ENCODE measurements around the gene MATN4. TPM values are rescaled to one million over a fixed set of nuclear protein-coding genes. Genes with fewer than 3 reads are reported as not detected.

Gene MATN4
- total RNA-seq, 4 donors from 2014 or later: 0.25 to 1.5 (median 0.94) TPM; not detected in 1

- WGBS: 84% methylated on average over 2 of the region's 2 CpGs
- H3K27me3 ChIP-seq: no peaks in the 10 kb centered on the region
Measured at GRCh38 chr20:45292343-45292742, 15.8 kb downstream of the MATN4 start.

GRCh38 chr20:45291526-45291925 lies 16.6 kb downstream of the MATN4 start:
- Histone ChIP-seq H3K27ac (no peak overlapping the region), H3K36me3 (no peaks in the 10 kb centered on the region), H3K9me3 (no peaks in the 10 kb centered on the region), H3K4me3 (no peak overlapping the region), H3K4me1 (peaks cover 24% of the 10 kb centered on the region), H3K27me3 (no peaks in the 10 kb centered on the region)
- WGBS: 88% methylated on average over 9 of the region's 9 CpGs
- DNase-seq (ENCODE audit: low spot score in 2 of 2): no peak
- TF ChIP-seq EP300 (IDR thresholded peaks at IDR 0.05) (no peak), POLR2A (IDR thresholded peaks at IDR 0.05) (no peak), POLR2AphosphoS5 (IDR thresholded peaks at IDR 0.05) (no peak)
- TF ChIP-seq, protein P1, sequence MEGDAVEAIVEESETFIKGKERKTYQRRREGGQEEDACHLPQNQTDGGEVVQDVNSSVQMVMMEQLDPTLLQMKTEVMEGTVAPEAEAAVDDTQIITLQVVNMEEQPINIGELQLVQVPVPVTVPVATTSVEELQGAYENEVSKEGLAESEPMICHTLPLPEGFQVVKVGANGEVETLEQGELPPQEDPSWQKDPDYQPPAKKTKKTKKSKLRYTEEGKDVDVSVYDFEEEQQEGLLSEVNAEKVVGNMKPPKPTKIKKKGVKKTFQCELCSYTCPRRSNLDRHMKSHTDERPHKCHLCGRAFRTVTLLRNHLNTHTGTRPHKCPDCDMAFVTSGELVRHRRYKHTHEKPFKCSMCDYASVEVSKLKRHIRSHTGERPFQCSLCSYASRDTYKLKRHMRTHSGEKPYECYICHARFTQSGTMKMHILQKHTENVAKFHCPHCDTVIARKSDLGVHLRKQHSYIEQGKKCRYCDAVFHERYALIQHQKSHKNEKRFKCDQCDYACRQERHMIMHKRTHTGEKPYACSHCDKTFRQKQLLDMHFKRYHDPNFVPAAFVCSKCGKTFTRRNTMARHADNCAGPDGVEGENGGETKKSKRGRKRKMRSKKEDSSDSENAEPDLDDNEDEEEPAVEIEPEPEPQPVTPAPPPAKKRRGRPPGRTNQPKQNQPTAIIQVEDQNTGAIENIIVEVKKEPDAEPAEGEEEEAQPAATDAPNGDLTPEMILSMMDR (IDR thresholded peaks at IDR 0.05): no peak

More at GRCh38 chr20:45292343-45292742, 15.8 kb downstream of the MATN4 start:
- H3K36me3 ChIP-seq: no peaks in the 10 kb centered on the region
- TF ChIP-seq POLR2A (IDR thresholded peaks at IDR 0.05) (no peak), EP300 (IDR thresholded peaks at IDR 0.05) (no peak), POLR2AphosphoS5 (IDR thresholded peaks at IDR 0.05) (no peak)
- TF ChIP-seq, protein P1 (IDR thresholded peaks at IDR 0.05): no peak
- DNase-seq (ENCODE audit: low spot score in 2 of 2): no peak
- no peak overlapping the region for H3K4me3 ChIP-seq
- peaks cover 24% of the 10 kb centered on the region for H3K4me1 ChIP-seq
- no peak overlapping the region for H3K27ac ChIP-seq
- H3K9me3 ChIP-seq: no peaks in the 10 kb centered on the region

- Histone ChIP-seq H3K36me3 (no peaks in the 10 kb centered on the region), H3K27ac (no peak overlapping the region), H3K4me3 (no peak overlapping the region), H3K27me3 (no peaks in the 10 kb centered on the region), H3K4me1 (peaks cover 29% of the 10 kb centered on the region), H3K9me3 (no peaks in the 10 kb centered on the region)
- no peak for TF ChIP-seq POLR2AphosphoS5 (IDR thresholded peaks at IDR 0.05)
- no peak for TF ChIP-seq POLR2A (IDR thresholded peaks at IDR 0.05)
- TF ChIP-seq, protein P1 (IDR thresholded peaks at IDR 0.05): peak; percentile 72 to 80
- DNase-seq (ENCODE audit: low spot score in 2 of 2): peak; percentile 87 to 88
- WGBS: 19% methylated on average over 8 of the region's 8 CpGs
Measured at GRCh38 chr20:45290677-45291355, 17.3 kb downstream of the MATN4 start.

- DNase-seq (ENCODE audit: low spot score in 2 of 2): peak in 1 of 2 donors; percentile 58
- H3K4me1 ChIP-seq: peaks cover 31% of the 10 kb centered on the region
- no peaks in the 10 kb centered on the region for H3K9me3 ChIP-seq
- WGBS: 74% methylated on average over 13 of the region's 13 CpGs
- TF ChIP-seq EP300 (IDR thresholded peaks at IDR 0.05) (no peak), POLR2A (IDR thresholded peaks at IDR 0.05) (no peak), POLR2AphosphoS5 (IDR thresholded peaks at IDR 0.05) (no peak)
- TF ChIP-seq, protein P1 (IDR thresholded peaks at IDR 0.05): no peak
- no peak overlapping the region for H3K4me3 ChIP-seq
- H3K36me3 ChIP-seq: no peaks in the 10 kb centered on the region
- H3K27me3 ChIP-seq: no peaks in the 10 kb centered on the region
- H3K27ac ChIP-seq: no peak overlapping the region
Measured at GRCh38 chr20:45289942-45290676, 18.0 kb downstream of the MATN4 start.

DNA sequence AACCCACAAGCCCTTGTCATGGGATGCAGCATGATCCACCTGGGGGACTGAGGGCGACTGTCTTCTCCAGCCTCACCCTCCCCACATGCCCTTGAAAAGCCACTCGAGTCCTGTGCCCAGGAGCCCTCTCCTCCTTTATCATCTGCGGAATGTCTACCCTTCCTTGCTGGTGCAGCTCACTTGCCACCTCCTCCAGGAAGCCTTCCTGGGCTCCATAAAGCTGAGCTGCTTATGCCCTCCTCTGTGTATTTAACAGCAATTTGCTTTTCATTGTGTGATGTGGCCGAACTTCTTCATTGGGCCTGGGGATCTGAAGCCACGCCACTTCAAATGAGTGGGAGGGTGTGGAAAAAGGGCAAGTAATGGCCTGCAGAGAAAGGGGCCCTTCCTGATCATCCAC lies 19.2 kb downstream of the MATN4 start:
- Histone ChIP-seq H3K36me3 (no peaks in the 10 kb centered on the region), H3K4me3 (no peak overlapping the region), H3K27me3 (no peaks in the 10 kb centered on the region), H3K27ac (no peak overlapping the region), H3K9me3 (no peaks in the 10 kb centered on the region), H3K4me1 (peaks cover 33% of the 10 kb centered on the region)
- TF ChIP-seq EP300 (IDR thresholded peaks at IDR 0.05) (no peak), POLR2AphosphoS5 (IDR thresholded peaks at IDR 0.05) (no peak), POLR2A (IDR thresholded peaks at IDR 0.05) (no peak)
- TF ChIP-seq, protein P1 (IDR thresholded peaks at IDR 0.05): no peak
- no peak for DNase-seq (ENCODE audit: low spot score in 2 of 2)
- 93% methylated on average over 5 of the region's 5 CpGs for WGBS
